CD14-positive monocyte (primary cell): Measurements from ENCODE around the gene NFATC1. TPM values are rescaled to one million over a fixed set of nuclear protein-coding genes. Genes with fewer than 3 reads are reported as not detected.

ENCODE experiments used
- DNase-seq, 3 donors: peaks; one replicate each; pipeline ENCODE4 v3.0.0-alpha.2; 2011 to 2022
- H2AFZ ChIP-seq: 2 replicates; pipeline ENCODE4 v1.6.0; 2012; ENCODE audit warnings: mild to moderate bottlenecking, low read depth, low read length, inconsistent platforms; ENCODE audit not compliant: insufficient read depth, poor library complexity, severe bottlenecking
- H3K27ac ChIP-seq, 2 donors: 1 replicate in 1 of 2; 2 replicates in 1 of 2; pipeline ENCODE4 v1.5.1; 2012 to 2013; ENCODE audit warnings: low read length in 2 of 2, control low read depth in 1 of 2, inconsistent platforms in 1 of 2, low read depth in 1 of 2, mild to moderate bottlenecking in 1 of 2
- H3K27me3 ChIP-seq, 2 donors: one replicate each; pipeline versions ENCODE4 v1.6.0 to v1.6.1; 2011 to 2013; ENCODE audit warnings: low read length in 2 of 2; ENCODE audit not compliant: control insufficient read depth in 2 of 2, insufficient read depth in 2 of 2
- H3K36me3 ChIP-seq, 2 donors: replicated peaks in 1 of 2; 1 replicate in 1 of 2; 2 replicates in 1 of 2; pipeline versions ENCODE4 v1.5.1 to v1.6.1; 2012 to 2013; ENCODE audit warnings: low read length in 2 of 2, control low read depth in 1 of 2, inconsistent platforms in 1 of 2, mild to moderate bottlenecking in 1 of 2; ENCODE audit not compliant: insufficient read depth in 2 of 2, control insufficient read depth in 1 of 2
- H3K4me1 ChIP-seq, 2 donors: 1 replicate in 1 of 2; 2 replicates in 1 of 2; pipeline versions ENCODE4 v1.5.1 to v1.6.1; 2012 to 2013; ENCODE audit warnings: low read length in 2 of 2, control low read depth in 1 of 2, inconsistent platforms in 1 of 2, mild to moderate bottlenecking in 1 of 2, moderate library complexity in 1 of 2; ENCODE audit not compliant: insufficient read depth in 2 of 2, control insufficient read depth in 1 of 2
- H3K4me2 ChIP-seq: replicated peaks from 2 replicates; pipeline ENCODE3; 2012; ENCODE audit warnings: low read length, moderate library complexity, mild to moderate bottlenecking; ENCODE audit not compliant: poor library complexity, severe bottlenecking; ENCODE audit errors: extremely low read depth
- H3K4me3 ChIP-seq, 3 experiments: fragments of 200-600 bp in 1 of 3; sonication (generic) in 1 of 3; replicated peaks in 1 of 3; 1 replicate in 2 of 3; 2 replicates in 1 of 3; pipeline ENCODE4 v1.5.1; 2011 to 2013; ENCODE audit warnings: low read length in 3 of 3, mild to moderate bottlenecking in 3 of 3, control low read depth in 2 of 3, low read depth in 2 of 3, inconsistent platforms in 1 of 3, moderate library complexity in 1 of 3
- H3K79me2 ChIP-seq: 2 replicates; pipeline ENCODE4 v1.6.0; 2012; ENCODE audit warnings: mild to moderate bottlenecking, control low read depth, inconsistent platforms, low read length, moderate library complexity; ENCODE audit not compliant: insufficient read depth
- H3K9ac ChIP-seq: 2 replicates; pipeline ENCODE4 v1.6.0; 2017; ENCODE audit warnings: low read length, mild to moderate bottlenecking; ENCODE audit not compliant: insufficient read depth, poor library complexity, severe bottlenecking
- H3K9me3 ChIP-seq, 2 donors: replicated peaks in 1 of 2; 1 replicate in 1 of 2; 2 replicates in 1 of 2; pipeline versions ENCODE4 v1.5.1 to v1.6.1; 2012 to 2013; ENCODE audit warnings: low read length in 2 of 2, control low read depth in 1 of 2; ENCODE audit not compliant: control insufficient read depth in 1 of 2, insufficient read depth in 1 of 2
- H4K20me1 ChIP-seq: 2 replicates; pipeline ENCODE4 v1.6.0; 2012; ENCODE audit warnings: mild to moderate bottlenecking, low read length, control low read depth, moderate library complexity; ENCODE audit not compliant: insufficient read depth
- H3K27ac Mint-ChIP-seq, 7 donors: one replicate each; pipeline ENCODE4 v1.8.0; 2020; ENCODE audit warnings: mild to moderate bottlenecking in 7 of 7, mixed read lengths in 7 of 7, moderate library complexity in 6 of 7, inconsistent platforms in 2 of 7
- H3K27me3 Mint-ChIP-seq, 3 donors: one replicate each; pipeline ENCODE4 v1.8.0; 2021 to 2022; ENCODE audit warnings: low read depth in 3 of 3, mild to moderate bottlenecking in 3 of 3, mixed read lengths in 3 of 3, moderate library complexity in 3 of 3, inconsistent platforms in 1 of 3
- H3K36me3 Mint-ChIP-seq, 2 donors: one replicate each; pipeline ENCODE4 v1.8.0; 2020; ENCODE audit warnings: mixed read lengths in 2 of 2, inconsistent platforms in 1 of 2, mild to moderate bottlenecking in 1 of 2
- H3K4me1 Mint-ChIP-seq: one replicate; pipeline ENCODE4 v1.8.0; 2020; ENCODE audit warnings: mild to moderate bottlenecking, mixed read lengths
- H3K4me3 Mint-ChIP-seq, 2 donors: one replicate each; pipeline ENCODE4 v1.8.0; 2020; ENCODE audit warnings: mild to moderate bottlenecking in 2 of 2, mixed read lengths in 2 of 2, moderate library complexity in 1 of 2
- H3K9me3 Mint-ChIP-seq, 7 donors: one replicate each; pipeline ENCODE4 v1.8.0; 2020 to 2022; ENCODE audit warnings: mixed read lengths in 7 of 7, mild to moderate bottlenecking in 6 of 7, moderate library complexity in 6 of 7, inconsistent platforms in 2 of 7
- CTCF ChIP-seq: fragments of 200-600 bp; IDR thresholded peaks from one replicate; pipeline ENCODE4 v1.8.0; 2022; ENCODE audit warnings: antibody characterized with exemption, mild to moderate bottlenecking
- WGBS: methylation state at CpG from one replicate; pipeline ENCODE4 v1.1.5; 2013; ENCODE audit warnings: missing lambda C conversion rate; ENCODE audit not compliant: insufficient coverage; 5-methylcytosine and 5-hydroxymethylcytosine counted together
- intact Hi-C, 2 donors: fragments of 100-400 bp; cut with micrococcal nuclease; formaldehyde crosslinking; loops; one replicate each; pipeline versions ENCODE4 v1.15.0 to v1.15.1; 2023
- polyA plus RNA-seq, 3 donors: library from polyadenylated mRNA; depleted of rRNA in 1 of 3; unstranded in 2 of 3; stranded (reverse) in 1 of 3; fragments of 300-500 nt in 2 of 3; fragments of >200 nt in 1 of 3; fragmentation: Illumina TruSeq in 2 of 3; gene quantifications; 1 replicate in 2 of 3; 2 replicates in 1 of 3; pipeline ENCODE4 v1.2.3, GENCODE V29; 2012 to 2021

Gene NFATC1
- polyA plus RNA-seq, 3 donors, result 7.8 to 10.7 (median 8.3) TPM

- H3K36me3 Mint-ChIP-seq, result peaks cover 28 to 51% of the 10 kb centered on the region in 2 donors
These were observed 49.5 kb downstream of the NFATC1 start for GRCh38 chr18:79445221-79445620.

GRCh38 chr18:79445696-79446561, 50.2 kb downstream of the NFATC1 start:
- H3K79me2 ChIP-seq, result no peaks in the 10 kb centered on the region
- H3K9me3 Mint-ChIP-seq, result no peaks in the 10 kb centered on the region
- no peak overlapping the region for H3K27ac ChIP-seq
- peaks cover 0 to 2% (median 0%) of the 10 kb centered on the region in 3 donors for H3K27me3 Mint-ChIP-seq
- no peak overlapping the region for H3K4me2 ChIP-seq
- no peak for TF ChIP-seq CTCF
- no peak for DNase-seq
- no peaks in the 10 kb centered on the region for H3K9me3 ChIP-seq
- H3K9ac ChIP-seq, result no peak overlapping the region
- no peaks in the 10 kb centered on the region for H3K27me3 ChIP-seq
- H3K36me3 Mint-ChIP-seq, result peaks cover 34 to 51% of the 10 kb centered on the region in 2 donors
- intact Hi-C loops, result no loop called here
- H3K4me3 Mint-ChIP-seq, result no peak overlapping the region
- no peak overlapping the region for H3K4me3 ChIP-seq
- whole genome bisulfite sequencing, result 100% methylated on average over 2 of the region's 18 CpGs
- peaks cover 76% of the 10 kb centered on the region for H4K20me1 ChIP-seq
- peak overlapping the region in 1 of 7 donors; percentile 54 for H3K27ac Mint-ChIP-seq
- H2AFZ ChIP-seq, result no peak overlapping the region
- H3K4me1 ChIP-seq, result no peaks in the 10 kb centered on the region
- peaks cover 29 to 51% of the 10 kb centered on the region in 2 donors for H3K36me3 ChIP-seq
- no peaks in the 10 kb centered on the region for H3K4me1 Mint-ChIP-seq

More at GRCh38 chr18:79445221-79445620, 49.5 kb downstream of the NFATC1 start:
- Mint-ChIP-seq H3K4me3 (no peak overlapping the region), H3K4me1 (no peaks in the 10 kb centered on the region), H3K27ac (no peak overlapping the region), H3K27me3 (peaks cover 0 to 2% (median 0%) of the 10 kb centered on the region in 3 donors), H3K9me3 (no peaks in the 10 kb centered on the region)
- no peak overlapping the region for H3K4me2 ChIP-seq
- H3K4me3 ChIP-seq, result no peak overlapping the region
- no peaks in the 10 kb centered on the region for H3K79me2 ChIP-seq
- TF ChIP-seq CTCF, result no peak
- 97% methylated on average over 13 of the region's 15 CpGs for WGBS
- no peak overlapping the region for H2AFZ ChIP-seq
- H4K20me1 ChIP-seq, result peaks cover 83% of the 10 kb centered on the region
- peaks cover 24 to 53% of the 10 kb centered on the region in 2 donors for H3K36me3 ChIP-seq
- intact Hi-C loops, result no loop called here
- H3K27ac ChIP-seq, result no peak overlapping the region
- H3K27me3 ChIP-seq, result no peaks in the 10 kb centered on the region
- H3K9ac ChIP-seq, result no peak overlapping the region
- no peak for DNase-seq
- H3K9me3 ChIP-seq, result no peaks in the 10 kb centered on the region
- H3K4me1 ChIP-seq, result no peaks in the 10 kb centered on the region
